Esophagus muscularis mucosa (tissue), 4 donors: ENCODE measurements around the gene CTSO.

Source experiments
- CTCF ChIP-seq, 3 experiments: fragments of 200-600 bp in 2 of 3; fragments of 450-650 bp in 1 of 3; sonication (generic) in 2 of 3; IDR thresholded peaks; one replicate each; pipeline ENCODE4 v1.5.1; 2017 to 2019; ENCODE audit warnings: antibody characterized with exemption in 3 of 3, mild to moderate bottlenecking in 2 of 3, moderate library complexity in 1 of 3
- EP300 ChIP-seq: sonication (generic); formaldehyde crosslinking; IDR thresholded peaks from one replicate; pipeline ENCODE4 v1.6.1; 2017; ENCODE audit warnings: antibody characterized with exemption
- POLR2A ChIP-seq: fragments of 450-650 bp; IDR thresholded peaks from one replicate; pipeline ENCODE4 v1.6.1; 2017; ENCODE audit warnings: antibody characterized with exemption, moderate library complexity, mild to moderate bottlenecking, low read depth
- POLR2AphosphoS5 ChIP-seq, 2 donors: sonication (generic); formaldehyde crosslinking; IDR thresholded peaks; one replicate each; pipeline ENCODE4 v1.6.1; 2017; ENCODE audit warnings: antibody characterized with exemption in 2 of 2

DNA sequence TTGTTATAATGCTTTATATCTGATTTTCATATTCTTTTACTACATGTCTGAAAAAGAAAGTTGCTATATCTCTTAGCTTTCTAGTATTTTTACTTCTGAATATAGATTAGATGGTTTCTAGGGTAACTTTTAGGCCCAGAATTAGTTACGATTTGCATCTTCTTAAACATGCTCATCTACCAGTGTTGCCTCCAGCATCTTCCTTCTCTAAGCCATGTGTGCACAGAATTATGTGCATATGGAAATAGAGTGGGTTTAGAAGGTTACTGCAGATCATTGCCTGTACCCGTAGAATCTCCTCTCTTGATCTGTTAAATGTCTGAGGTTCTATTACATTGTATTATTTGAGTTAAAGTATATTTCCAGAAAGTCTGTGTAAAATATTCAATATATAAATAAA is 52.7 kb downstream of the CTSO start:
- TF ChIP-seq POLR2A = no peak
- TF ChIP-seq CTCF (IDR thresholded peaks at IDR 0.05) = no peak
- TF ChIP-seq POLR2AphosphoS5 (IDR thresholded peaks at IDR 0.05) = no peak
- TF ChIP-seq EP300 = no peak
